ENCODE data around the gene SPSB1.
A peak's percentile ranks its signal among the peaks of the same experiment; 100 is the strongest.

SPSB1 gene

DNA sequence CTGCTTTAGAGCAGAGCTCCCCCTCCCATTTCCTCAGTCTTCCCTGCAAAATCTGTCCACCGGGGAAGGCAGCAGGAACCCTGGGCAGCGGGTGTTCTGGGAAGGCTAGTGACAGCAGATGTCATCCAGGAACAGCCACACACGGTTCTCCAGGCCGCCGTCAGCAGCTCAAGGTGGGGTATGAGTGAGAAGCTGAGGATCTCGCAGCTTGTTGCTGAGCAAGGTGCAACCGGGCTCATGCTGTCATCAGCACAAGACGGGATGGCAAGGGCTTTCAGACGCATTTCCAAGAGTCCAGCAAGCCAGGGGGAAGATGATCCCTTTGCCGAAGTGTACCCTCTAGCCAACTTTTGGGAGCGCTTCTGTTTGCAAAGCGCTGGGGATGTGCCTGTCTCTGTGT is 23.0 kb upstream of the SPSB1 start:
- CTCF ChIA-PET: interaction anchor here (0.5 to 2.6 kb wide), 3 partner anchors 106 to 226 kb away, joined by 5 to 12 read pairs (median 5); no protein-coding TSS in a partner anchor
- peak overlapping the region; percentile 45 for H3K27ac ChIP-seq
- POLR2A ChIA-PET (ENCODE audit: low non-redundant PET): no interaction called here
- TF ChIP-seq, protein P1, sequence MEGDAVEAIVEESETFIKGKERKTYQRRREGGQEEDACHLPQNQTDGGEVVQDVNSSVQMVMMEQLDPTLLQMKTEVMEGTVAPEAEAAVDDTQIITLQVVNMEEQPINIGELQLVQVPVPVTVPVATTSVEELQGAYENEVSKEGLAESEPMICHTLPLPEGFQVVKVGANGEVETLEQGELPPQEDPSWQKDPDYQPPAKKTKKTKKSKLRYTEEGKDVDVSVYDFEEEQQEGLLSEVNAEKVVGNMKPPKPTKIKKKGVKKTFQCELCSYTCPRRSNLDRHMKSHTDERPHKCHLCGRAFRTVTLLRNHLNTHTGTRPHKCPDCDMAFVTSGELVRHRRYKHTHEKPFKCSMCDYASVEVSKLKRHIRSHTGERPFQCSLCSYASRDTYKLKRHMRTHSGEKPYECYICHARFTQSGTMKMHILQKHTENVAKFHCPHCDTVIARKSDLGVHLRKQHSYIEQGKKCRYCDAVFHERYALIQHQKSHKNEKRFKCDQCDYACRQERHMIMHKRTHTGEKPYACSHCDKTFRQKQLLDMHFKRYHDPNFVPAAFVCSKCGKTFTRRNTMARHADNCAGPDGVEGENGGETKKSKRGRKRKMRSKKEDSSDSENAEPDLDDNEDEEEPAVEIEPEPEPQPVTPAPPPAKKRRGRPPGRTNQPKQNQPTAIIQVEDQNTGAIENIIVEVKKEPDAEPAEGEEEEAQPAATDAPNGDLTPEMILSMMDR (conservative IDR thresholded peaks at IDR 0.05; ENCODE audit: low read depth): no peak
- no peak for DNase-seq (ENCODE audit: low spot score)

DNA sequence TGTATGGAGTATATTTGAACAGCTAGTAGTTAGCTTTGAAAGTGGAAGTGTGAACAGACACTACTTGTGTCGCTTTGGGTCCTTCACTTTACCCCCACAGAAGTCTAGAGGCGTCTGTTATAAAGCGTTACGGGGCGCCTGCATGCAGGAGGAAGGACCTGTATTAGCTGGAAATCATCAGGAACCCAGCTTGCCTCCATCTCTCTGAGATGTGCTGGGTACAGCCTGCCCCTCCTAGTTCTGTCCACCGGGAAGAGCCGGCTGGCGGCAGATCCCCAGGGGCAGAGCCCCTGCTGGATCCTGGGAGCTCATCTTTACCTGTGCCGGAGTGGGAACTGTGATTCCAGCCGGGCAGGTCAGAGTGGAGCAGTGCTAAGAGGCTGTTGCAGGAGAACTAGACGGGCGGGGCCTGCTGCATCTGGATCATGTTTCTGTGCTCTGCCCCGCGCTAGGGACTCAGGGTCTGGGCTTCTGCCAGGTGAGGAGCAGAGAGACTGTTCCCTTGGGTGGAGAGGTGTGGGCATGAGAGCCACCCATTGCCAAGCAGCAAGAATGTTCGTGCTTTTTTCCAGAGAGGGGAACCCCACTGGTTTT is 22.3 kb upstream of the SPSB1 start:
- TF ChIP-seq, protein P1 (conservative IDR thresholded peaks at IDR 0.05; ENCODE audit: low read depth): no peak
- ChIA-PET POLR2A (ENCODE audit: low non-redundant PET) (no interaction called here), CTCF (interaction anchor here (0.5 to 2.6 kb wide), 5 partner anchors 105 to 411 kb away, joined by 3 to 12 read pairs (median 5); no protein-coding TSS in a partner anchor)
- no peak for DNase-seq (ENCODE audit: low spot score)
- H3K27ac ChIP-seq: peak overlapping the region; percentile 45; the same call in 1 of the 2 replicates

DNA sequence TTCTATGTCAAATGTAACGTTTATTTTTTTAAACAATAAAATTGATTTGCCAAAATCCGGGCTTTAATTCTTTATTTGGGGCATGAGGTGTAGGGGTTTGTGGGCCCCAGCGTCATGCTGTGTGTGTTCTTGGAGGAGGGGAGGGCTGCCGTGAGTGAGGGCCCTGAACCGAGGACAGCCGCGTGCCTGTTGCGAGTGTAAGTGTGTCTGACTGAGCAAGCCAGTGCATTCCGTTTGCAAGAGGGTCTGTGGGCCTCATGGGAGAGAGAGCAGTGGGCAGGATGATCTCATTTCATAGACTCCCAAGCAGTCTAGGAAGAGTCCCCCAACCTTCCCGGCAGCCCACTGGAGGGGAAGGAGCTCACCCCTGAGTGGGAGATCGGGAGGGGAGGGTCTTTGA is 21.4 kb upstream of the SPSB1 start:
- TF ChIP-seq, protein P1 (conservative IDR thresholded peaks at IDR 0.05; ENCODE audit: low read depth): no peak
- ChIA-PET POLR2A (ENCODE audit: low non-redundant PET) (no interaction called here), CTCF (interaction anchor here (0.5 to 1.2 kb wide), 2 partner anchors 18 to 410 kb away, joined by 5 to 6 read pairs; no protein-coding TSS in a partner anchor)
- DNase-seq (ENCODE audit: low spot score): no peak
- peak overlapping the region; percentile 45; the same call in 1 of the 2 replicates for H3K27ac ChIP-seq

DNA sequence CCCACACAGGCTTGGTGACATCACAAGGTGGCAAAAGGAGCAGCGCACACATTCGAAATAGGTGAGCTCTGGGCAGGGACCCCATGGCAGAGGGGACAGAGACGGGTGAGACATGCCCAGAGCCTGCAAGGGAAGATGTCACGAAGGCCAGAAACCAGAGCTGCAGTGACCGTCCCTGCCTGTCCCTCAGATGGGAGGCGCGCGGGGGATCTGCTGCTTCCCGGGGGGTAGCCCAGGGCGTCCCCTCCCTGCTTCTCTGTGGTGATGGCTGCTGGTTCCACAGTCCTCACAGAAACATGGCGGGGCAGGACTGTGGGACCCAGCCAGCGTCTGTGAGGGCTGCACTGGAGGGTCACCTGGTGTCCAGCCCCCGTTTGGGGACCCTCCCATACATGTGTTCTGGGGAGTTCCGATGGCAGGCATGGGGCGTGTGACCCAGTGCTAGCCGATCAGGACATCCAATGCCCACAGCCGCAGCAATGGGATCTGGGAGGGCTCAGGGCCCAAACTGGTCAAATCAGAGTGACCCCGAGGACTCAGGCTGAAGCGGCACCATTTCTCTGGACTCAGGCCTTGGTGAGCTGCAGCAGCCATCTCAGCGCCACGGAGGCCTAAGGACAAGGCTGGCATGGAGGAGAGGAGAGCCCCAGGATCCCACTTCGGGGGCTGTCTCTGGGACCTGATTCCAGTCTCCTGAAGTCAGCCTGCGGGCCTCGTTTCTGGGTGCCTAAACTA is 20.7 kb upstream of the SPSB1 start:
- DNase-seq (ENCODE audit: low spot score): no peak
- CTCF ChIA-PET: interaction anchor here (0.5 to 0.6 kb wide), 2 partner anchors 17 to 1605 kb away, joined by 4 to 6 read pairs; no protein-coding TSS in a partner anchor
- TF ChIP-seq, protein P1 (conservative IDR thresholded peaks at IDR 0.05; ENCODE audit: low read depth): no peak
- POLR2A ChIA-PET (ENCODE audit: low non-redundant PET): no interaction called here
- H3K27ac ChIP-seq: peak overlapping the region; percentile 8; the same call in 1 of the 2 replicates

DNA sequence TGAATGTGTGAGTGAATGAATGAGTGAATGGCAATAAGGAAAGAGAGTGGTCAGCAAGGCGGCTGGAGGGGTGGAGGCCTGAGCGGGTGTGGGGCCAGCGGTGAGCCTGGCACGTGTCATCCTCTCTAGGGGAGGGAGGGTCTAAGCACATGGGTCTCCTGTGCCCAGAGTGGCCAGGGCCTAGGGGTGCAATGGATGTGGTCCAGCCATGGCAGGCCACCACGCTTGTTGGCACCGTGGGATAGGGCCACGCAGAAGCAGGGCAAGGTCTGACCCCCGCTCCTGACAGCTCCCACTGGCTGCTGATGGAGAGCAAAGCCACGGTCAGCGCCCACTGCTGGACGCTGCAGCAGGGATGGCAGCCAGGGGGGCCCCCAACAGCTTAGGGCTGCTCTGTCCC is 19.5 kb upstream of the SPSB1 start:
- DNase-seq (ENCODE audit: low spot score): no peak
- CTCF ChIA-PET: interaction anchor here (0.8 to 1.2 kb wide), 2 partner anchors 19 to 363 kb away, joined by 4 to 6 read pairs; no protein-coding TSS in a partner anchor
- TF ChIP-seq, protein P1 (conservative IDR thresholded peaks at IDR 0.05; ENCODE audit: low read depth): no peak
- POLR2A ChIA-PET (ENCODE audit: low non-redundant PET): no interaction called here
- peak overlapping the region; percentile 8; the same call in 1 of the 2 replicates for H3K27ac ChIP-seq

DNA sequence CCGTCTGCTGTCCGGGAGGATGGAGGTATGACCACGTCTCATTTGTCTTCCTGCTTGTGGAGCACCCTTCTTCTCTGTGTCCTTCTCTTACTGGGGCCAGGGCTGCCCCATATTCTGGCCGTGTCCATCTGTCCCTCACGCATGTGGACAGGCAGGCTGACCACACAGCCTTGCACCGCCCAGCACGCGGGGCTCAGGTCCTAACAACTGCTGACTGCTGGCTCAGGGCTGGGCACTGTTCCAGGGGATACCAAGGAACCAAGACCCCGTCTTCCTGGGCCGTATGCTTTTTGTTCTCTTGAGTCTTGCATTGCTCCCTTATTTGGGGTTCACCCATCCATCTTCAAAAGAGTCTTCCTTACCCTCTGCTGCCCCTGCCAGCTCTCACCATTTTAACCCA is 17.5 kb upstream of the SPSB1 start:
- TF ChIP-seq, protein P1 (conservative IDR thresholded peaks at IDR 0.05; ENCODE audit: low read depth): no peak
- peak overlapping the region; percentile 61 for H3K27ac ChIP-seq
- ChIA-PET CTCF (interaction anchor here (0.6 kb wide), 2 partner anchors 152 to 620 kb away, joined by 3 read pairs; no protein-coding TSS in a partner anchor), POLR2A (ENCODE audit: low non-redundant PET) (no interaction called here)
- no peak for DNase-seq (ENCODE audit: low spot score)
